ENCODE data around the gene TNIP1. TPM values are rescaled to one million over a fixed set of nuclear protein-coding genes. Genes with fewer than 3 reads are reported as not detected.
A peak's percentile ranks its signal among the peaks of the same experiment; 100 is the strongest.

The TNIP1 gene
- total RNA-seq, 1 experiment from 2014 or later, result 342 TPM

- Mint-ChIP-seq H3K36me3 (ENCODE audit: insufficient read depth, unreplicated experiment) (peaks cover 97% of the 10 kb centered on the region), H3K4me3 (ENCODE audit: unreplicated experiment) (no peak overlapping the region), H3K27ac (ENCODE audit: low read depth, unreplicated experiment) (no peak overlapping the region), H3K9me3 (ENCODE audit: unreplicated experiment) (no peaks in the 10 kb centered on the region), H3K27me3 (ENCODE audit: insufficient read depth, unreplicated experiment) (no peaks in the 10 kb centered on the region), H3K4me1 (ENCODE audit: insufficient read depth, unreplicated experiment) (peaks cover 7% of the 10 kb centered on the region)
- intact Hi-C loops (cut with micrococcal nuclease), result no loop called here
- TF ChIP-seq CTCF (IDR thresholded peaks at IDR 0.05; ENCODE audit: unreplicated experiment), result no peak
- no TSS peak for BruUV-seq (replicated peaks)
- CTCF ChIA-PET, result interaction anchor here (0.5 to 19.3 kb wide), 6 partner anchors 17 to 206 kb away, joined by 3 to 230 read pairs (median 4); no protein-coding TSS in a partner anchor
- DNase-seq (ENCODE audit: unreplicated experiment), result peak; percentile 79
- POLR2A ChIA-PET, result no interaction called here
Measured at GRCh38 chr5:151034422-151035379, 46.1 kb downstream of the TNIP1 start.

- peaks cover 7% of the 10 kb centered on the region for H3K4me1 Mint-ChIP-seq (ENCODE audit: insufficient read depth, unreplicated experiment)
- no TSS peak for BruUV-seq (replicated peaks)
- CTCF ChIA-PET, result interaction anchor here (1.2 to 19.3 kb wide), 2 partner anchors 18 to 227 kb away, joined by 3 to 230 read pairs; no protein-coding TSS in a partner anchor
Measured at GRCh38 chr5:151033217-151033934, 47.5 kb downstream of the TNIP1 start.

GRCh38 chr5:151031554-151031953 is 49.3 kb downstream of the TNIP1 start:
- intact Hi-C loops (cut with micrococcal nuclease), result no loop called here
- BruUV-seq (replicated peaks), result no TSS peak
- Mint-ChIP-seq H3K27ac (ENCODE audit: low read depth, unreplicated experiment) (no peak overlapping the region), H3K9me3 (ENCODE audit: unreplicated experiment) (no peaks in the 10 kb centered on the region), H3K36me3 (ENCODE audit: insufficient read depth, unreplicated experiment) (peaks cover 97% of the 10 kb centered on the region), H3K4me1 (ENCODE audit: insufficient read depth, unreplicated experiment) (peaks cover 7% of the 10 kb centered on the region), H3K4me3 (ENCODE audit: unreplicated experiment) (no peak overlapping the region), H3K27me3 (ENCODE audit: insufficient read depth, unreplicated experiment) (no peaks in the 10 kb centered on the region)
- TF ChIP-seq CTCF (IDR thresholded peaks at IDR 0.05; ENCODE audit: unreplicated experiment), result no peak
- ChIA-PET POLR2A (interaction anchor here (0.6 to 0.8 kb wide), 2 partner anchors 16 to 48 kb away, joined by 3 to 4 read pairs; no protein-coding TSS in a partner anchor), CTCF (interaction anchor here (0.6 to 19.3 kb wide), 6 partner anchors 9 to 94 kb away, joined by 3 to 230 read pairs (median 8); no protein-coding TSS in a partner anchor)
- DNase-seq (ENCODE audit: unreplicated experiment), result no peak

More at GRCh38 chr5:151033217-151033934, 47.5 kb downstream of the TNIP1 start:
- H3K9me3 Mint-ChIP-seq (ENCODE audit: unreplicated experiment), result no peaks in the 10 kb centered on the region
- H3K27me3 Mint-ChIP-seq (ENCODE audit: insufficient read depth, unreplicated experiment), result no peaks in the 10 kb centered on the region
- no peak for TF ChIP-seq CTCF (IDR thresholded peaks at IDR 0.05; ENCODE audit: unreplicated experiment)
- no peak overlapping the region for H3K27ac Mint-ChIP-seq (ENCODE audit: low read depth, unreplicated experiment)
- intact Hi-C loops (cut with micrococcal nuclease), result no loop called here
- no peak overlapping the region for H3K4me3 Mint-ChIP-seq (ENCODE audit: unreplicated experiment)
- POLR2A ChIA-PET, result no interaction called here
- DNase-seq (ENCODE audit: unreplicated experiment), result no peak
- peaks cover 97% of the 10 kb centered on the region for H3K36me3 Mint-ChIP-seq (ENCODE audit: insufficient read depth, unreplicated experiment)

- Mint-ChIP-seq H3K27me3 (ENCODE audit: insufficient read depth, unreplicated experiment) (no peaks in the 10 kb centered on the region), H3K4me1 (ENCODE audit: insufficient read depth, unreplicated experiment) (peaks cover 13% of the 10 kb centered on the region), H3K27ac (ENCODE audit: low read depth, unreplicated experiment) (no peak overlapping the region), H3K4me3 (ENCODE audit: unreplicated experiment) (no peak overlapping the region), H3K9me3 (ENCODE audit: unreplicated experiment) (no peaks in the 10 kb centered on the region), H3K36me3 (ENCODE audit: insufficient read depth, unreplicated experiment) (peaks cover 94% of the 10 kb centered on the region)
- ChIA-PET CTCF (interaction anchor here (0.5 to 19.3 kb wide), 6 partner anchors 8 to 252 kb away, joined by 3 to 230 read pairs (median 8); partner anchors contain the start of gene SMIM3), POLR2A (no interaction called here)
- intact Hi-C loops (cut with micrococcal nuclease), result no loop called here
- no TSS peak for BruUV-seq (replicated peaks)
- no peak for DNase-seq (ENCODE audit: unreplicated experiment)
- TF ChIP-seq CTCF (IDR thresholded peaks at IDR 0.05; ENCODE audit: unreplicated experiment), result no peak
Measured at GRCh38 chr5:151030379-151030778, 50.5 kb downstream of the TNIP1 start.
